ENCODE measurements around the gene RNF222. TPM values are rescaled to one million over a fixed set of nuclear protein-coding genes. Genes with fewer than 3 reads are reported as not detected.

Gene RNF222
- total and polyA plus RNA-seq, 4 donors: not detected

DNA sequence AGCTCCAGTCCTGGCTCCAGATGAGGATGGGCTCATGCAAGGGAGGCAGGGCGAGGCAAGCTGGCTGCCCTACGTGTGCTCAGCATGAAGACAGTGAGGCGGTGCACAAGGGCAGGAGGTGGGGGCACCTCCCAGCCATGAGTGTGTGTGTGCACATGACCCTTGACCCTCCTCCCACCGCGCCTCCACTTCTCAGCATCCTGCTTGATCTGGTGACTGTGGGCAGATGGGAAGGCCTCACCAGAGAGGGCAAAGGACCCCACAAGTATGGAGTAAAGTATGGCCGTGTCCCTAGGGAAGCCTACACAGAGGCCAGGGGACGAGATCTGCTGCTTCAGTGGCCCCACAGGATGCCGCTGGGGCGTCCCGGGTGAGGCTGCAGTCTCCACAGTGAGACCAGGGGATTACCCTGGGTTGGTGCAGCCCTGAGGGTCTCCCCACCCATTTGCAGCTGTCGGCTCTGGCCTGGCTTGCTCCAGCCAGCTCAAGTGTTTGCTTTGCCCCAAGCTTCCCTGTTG, 7.9 kb upstream of the RNF222 start:
- no peaks in the 10 kb centered on the region for H3K27me3 ChIP-seq (ENCODE audit: control insufficient read depth in 3 of 3, insufficient read depth in 3 of 3, low read length in 2 of 3)
- H3K4me3 ChIP-seq: no peak overlapping the region
- H3K9me3 ChIP-seq (ENCODE audit: control insufficient read depth in 4 of 4, insufficient read depth in 3 of 4, low read length in 3 of 4): no peaks in the 10 kb centered on the region
- H3K9ac ChIP-seq (ENCODE audit: insufficient read depth in 1 of 2, low read length in 2 of 2): no peak overlapping the region
- 82 to 86% methylated on average over 11 of the region's 11 CpGs for WGBS, 2 donors
- H3K27ac ChIP-seq (ENCODE audit: low read depth in 1 of 2, low read length in 1 of 2): no peak overlapping the region
- ATAC-seq (ENCODE audit: insufficient read depth, low FRiP score): no peak
- DNase-seq: no peak
- no peaks in the 10 kb centered on the region for H3K36me3 ChIP-seq (ENCODE audit: control insufficient read depth in 4 of 4, insufficient read depth in 4 of 4, low read length in 4 of 4)
- H3K4me1 ChIP-seq (ENCODE audit: control insufficient read depth in 5 of 5, insufficient read depth in 5 of 5, low read length in 5 of 5): peaks cover 0 to 2% (median 0%) of the 10 kb centered on the region in 5 donors
- TF ChIP-seq, protein P1, sequence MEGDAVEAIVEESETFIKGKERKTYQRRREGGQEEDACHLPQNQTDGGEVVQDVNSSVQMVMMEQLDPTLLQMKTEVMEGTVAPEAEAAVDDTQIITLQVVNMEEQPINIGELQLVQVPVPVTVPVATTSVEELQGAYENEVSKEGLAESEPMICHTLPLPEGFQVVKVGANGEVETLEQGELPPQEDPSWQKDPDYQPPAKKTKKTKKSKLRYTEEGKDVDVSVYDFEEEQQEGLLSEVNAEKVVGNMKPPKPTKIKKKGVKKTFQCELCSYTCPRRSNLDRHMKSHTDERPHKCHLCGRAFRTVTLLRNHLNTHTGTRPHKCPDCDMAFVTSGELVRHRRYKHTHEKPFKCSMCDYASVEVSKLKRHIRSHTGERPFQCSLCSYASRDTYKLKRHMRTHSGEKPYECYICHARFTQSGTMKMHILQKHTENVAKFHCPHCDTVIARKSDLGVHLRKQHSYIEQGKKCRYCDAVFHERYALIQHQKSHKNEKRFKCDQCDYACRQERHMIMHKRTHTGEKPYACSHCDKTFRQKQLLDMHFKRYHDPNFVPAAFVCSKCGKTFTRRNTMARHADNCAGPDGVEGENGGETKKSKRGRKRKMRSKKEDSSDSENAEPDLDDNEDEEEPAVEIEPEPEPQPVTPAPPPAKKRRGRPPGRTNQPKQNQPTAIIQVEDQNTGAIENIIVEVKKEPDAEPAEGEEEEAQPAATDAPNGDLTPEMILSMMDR (IDR thresholded peaks at IDR 0.05; ENCODE audit: control extremely low read depth, extremely low read depth): no peak

DNA sequence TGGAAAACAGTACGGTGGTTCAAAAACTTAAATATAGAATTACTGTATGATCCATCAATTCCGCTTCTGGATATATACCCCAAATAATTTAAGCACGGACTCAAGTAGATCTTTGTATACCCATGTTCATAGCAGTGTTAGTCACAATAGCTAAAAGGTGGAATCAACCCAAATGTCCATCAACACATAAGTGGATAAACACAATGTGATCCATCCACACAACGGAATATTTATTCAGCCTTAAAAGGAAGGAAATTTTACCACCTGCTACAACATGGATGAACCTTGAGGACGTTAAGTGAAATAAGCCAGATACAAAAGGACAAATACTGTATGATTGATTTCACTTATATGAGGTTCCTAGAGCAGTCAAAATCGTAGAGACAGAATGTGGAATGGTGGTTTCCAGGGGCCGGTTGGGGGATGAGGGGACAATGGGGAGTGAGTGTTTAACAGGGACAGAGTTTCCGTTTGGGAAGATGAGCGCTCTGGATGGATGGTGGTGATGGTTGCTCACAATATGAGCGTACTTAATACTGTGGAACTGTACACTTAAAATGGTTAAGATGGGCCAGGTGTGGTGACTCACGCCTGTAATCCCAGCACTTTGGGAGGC, 5.4 kb upstream of the RNF222 start:
- Histone ChIP-seq H3K36me3 (ENCODE audit: control insufficient read depth in 4 of 4, insufficient read depth in 4 of 4, low read length in 4 of 4) (no peaks in the 10 kb centered on the region), H3K27ac (ENCODE audit: low read depth in 1 of 2, low read length in 1 of 2) (no peak overlapping the region), H3K9ac (ENCODE audit: insufficient read depth in 1 of 2, low read length in 2 of 2) (no peak overlapping the region), H3K27me3 (ENCODE audit: control insufficient read depth in 3 of 3, insufficient read depth in 3 of 3, low read length in 2 of 3) (peaks cover 0 to under 1% (median 0%) of the 10 kb centered on the region in 3 donors), H3K9me3 (ENCODE audit: control insufficient read depth in 4 of 4, insufficient read depth in 3 of 4, low read length in 3 of 4) (no peaks in the 10 kb centered on the region), H3K4me3 (no peak overlapping the region), H3K4me1 (ENCODE audit: control insufficient read depth in 5 of 5, insufficient read depth in 5 of 5, low read length in 5 of 5) (peaks cover 0 to 2% (median 0%) of the 10 kb centered on the region in 5 donors)
- ATAC-seq (ENCODE audit: insufficient read depth, low FRiP score): no peak
- DNase-seq: no peak
- 81 to 89% methylated on average over 11 of the region's 11 CpGs for WGBS, 2 donors
- TF ChIP-seq, protein P1 (IDR thresholded peaks at IDR 0.05; ENCODE audit: control extremely low read depth, extremely low read depth): no peak

DNA sequence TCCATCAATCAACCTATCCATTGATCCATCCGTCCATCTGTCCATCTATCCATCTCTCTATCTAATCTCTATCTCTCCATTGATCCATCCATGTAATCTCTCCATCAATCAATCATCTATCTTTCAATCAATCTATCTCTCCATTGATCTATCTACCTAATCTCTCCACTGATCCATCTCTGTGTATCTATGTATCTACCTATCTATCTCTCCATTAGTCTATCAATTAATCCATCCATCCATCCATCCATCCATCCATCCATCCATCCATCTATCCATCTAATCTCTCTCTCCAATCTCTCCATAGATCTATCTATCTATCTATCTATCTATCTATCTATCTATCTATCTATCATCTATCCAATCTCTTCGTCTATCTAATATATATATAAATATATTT, 3.5 kb upstream of the RNF222 start:
- Histone ChIP-seq H3K9ac (ENCODE audit: insufficient read depth in 1 of 2, low read length in 2 of 2) (no peak overlapping the region), H3K36me3 (ENCODE audit: control insufficient read depth in 4 of 4, insufficient read depth in 4 of 4, low read length in 4 of 4) (no peaks in the 10 kb centered on the region), H3K9me3 (ENCODE audit: control insufficient read depth in 4 of 4, insufficient read depth in 3 of 4, low read length in 3 of 4) (no peaks in the 10 kb centered on the region), H3K4me3 (no peak overlapping the region), H3K27me3 (ENCODE audit: control insufficient read depth in 3 of 3, insufficient read depth in 3 of 3, low read length in 2 of 3) (peaks cover 0 to 8% (median 5%) of the 10 kb centered on the region in 3 donors), H3K27ac (ENCODE audit: low read depth in 1 of 2, low read length in 1 of 2) (no peak overlapping the region), H3K4me1 (ENCODE audit: control insufficient read depth in 5 of 5, insufficient read depth in 5 of 5, low read length in 5 of 5) (peaks cover 0 to 2% (median 0%) of the 10 kb centered on the region in 5 donors)
- 84 to 96% methylated on average over 2 of the region's 2 CpGs for WGBS, 2 donors
- TF ChIP-seq, protein P1 (IDR thresholded peaks at IDR 0.05; ENCODE audit: control extremely low read depth, extremely low read depth): no peak
- DNase-seq: no peak
- no peak for ATAC-seq (ENCODE audit: insufficient read depth, low FRiP score)

Data from lung (tissue), 12 donors.